Lung (tissue), 12 donors: ENCODE results near the gene LAP3. TPM values are rescaled to one million over a fixed set of nuclear protein-coding genes. Genes with fewer than 3 reads are reported as not detected.

Source experiments
- ATAC-seq: fragments of 200-7000 bp; cut with Tn5 transposase; one replicate; pipeline ENCODE4 v1.9.1; 2020; ENCODE audit warnings: moderate number of reproducible peaks; ENCODE audit not compliant: insufficient read depth, low FRiP score
- DNase-seq, 3 donors: peaks; one replicate each; pipeline ENCODE4 v3.0.0-alpha.2; 2013 to 2017
- H3K27ac ChIP-seq, 2 donors: one replicate each; pipeline ENCODE4 v1.5.1; 2013; ENCODE audit warnings: mild to moderate bottlenecking in 2 of 2, moderate library complexity in 2 of 2, control low read depth in 1 of 2, inconsistent platforms in 1 of 2, low read depth in 1 of 2, low read length in 1 of 2
- H3K27me3 ChIP-seq, 3 donors: one replicate each; pipeline ENCODE4 v1.5.1; 2013; ENCODE audit warnings: low read length in 2 of 3; ENCODE audit not compliant: control insufficient read depth in 3 of 3, insufficient read depth in 3 of 3
- H3K36me3 ChIP-seq, 4 donors: one replicate each; pipeline ENCODE4 v1.5.1; 2013; ENCODE audit warnings: low read length in 4 of 4, mild to moderate bottlenecking in 1 of 4, moderate library complexity in 1 of 4; ENCODE audit not compliant: control insufficient read depth in 4 of 4, insufficient read depth in 4 of 4
- H3K4me1 ChIP-seq, 5 donors: one replicate each; pipeline ENCODE4 v1.5.1; 2013; ENCODE audit warnings: low read length in 5 of 5, mild to moderate bottlenecking in 2 of 5, moderate library complexity in 1 of 5; ENCODE audit not compliant: control insufficient read depth in 5 of 5, insufficient read depth in 5 of 5
- H3K4me3 ChIP-seq: one replicate; pipeline ENCODE4 v1.5.1; 2013; ENCODE audit warnings: mild to moderate bottlenecking, control low read depth, moderate library complexity
- H3K9ac ChIP-seq, 2 donors: one replicate each; pipeline ENCODE4 v1.5.1; 2013; ENCODE audit warnings: low read length in 2 of 2, control low read depth in 1 of 2; ENCODE audit not compliant: insufficient read depth in 1 of 2
- H3K9me3 ChIP-seq, 4 donors: one replicate each; pipeline ENCODE4 v1.5.1; 2013; ENCODE audit warnings: low read length in 3 of 4, mild to moderate bottlenecking in 1 of 4, moderate library complexity in 1 of 4; ENCODE audit not compliant: control insufficient read depth in 4 of 4, insufficient read depth in 3 of 4
- WGBS, 2 donors: extraction: QIAGEN DNeasy Blood & Tissue Kit; methylation state at CpG; one replicate each; pipeline ENCODE4 v1.1.7; 2013; 5-methylcytosine and 5-hydroxymethylcytosine counted together
- polyA plus RNA-seq, 2 donors: library from polyadenylated mRNA; stranded (reverse); fragments of 200-250 nt; gene quantifications; one replicate each; pipeline ENCODE4 v1.2.1, GENCODE V29; 2013
- total RNA-seq, 2 donors: library from RNA; depleted of rRNA in 1 of 2; stranded (reverse); fragments of >200 nt in 1 of 2; gene quantifications; one replicate each; pipeline ENCODE4 v1.2.1, GENCODE V29; 2014 to 2021
- TF ChIP-seq, protein P1 (sequence below): IDR thresholded peaks from 2 replicates; pipeline ENCODE4 v1.5.1; 2012; ENCODE audit warnings: mild to moderate bottlenecking; ENCODE audit errors: control extremely low read depth, extremely low read depth
- donor health status: control.
- donor health status: control.
- donor health status: Bipolar disorder and iron deficiency.
- donor health status: healthy.
- donor health status: DM: yes; HTN: yes; CAD: no.

LAP3 gene
- total and polyA plus RNA-seq, 4 donors, result 30.7 to 185 (median 104) TPM

- Histone ChIP-seq H3K27ac (no peak overlapping the region), H3K9ac (no peak overlapping the region), H3K9me3 (no peaks in the 10 kb centered on the region), H3K36me3 (peaks cover 15 to 28% (median 23%) of the 10 kb centered on the region in 4 donors), H3K27me3 (no peaks in the 10 kb centered on the region), H3K4me1 (no peaks in the 10 kb centered on the region), H3K4me3 (no peak overlapping the region)
- ATAC-seq (no peak), DNase-seq (no peak)
- WGBS, 2 donors, result 92 to 96% methylated on average over 17 of the region's 17 CpGs
- TF ChIP-seq, protein P1, sequence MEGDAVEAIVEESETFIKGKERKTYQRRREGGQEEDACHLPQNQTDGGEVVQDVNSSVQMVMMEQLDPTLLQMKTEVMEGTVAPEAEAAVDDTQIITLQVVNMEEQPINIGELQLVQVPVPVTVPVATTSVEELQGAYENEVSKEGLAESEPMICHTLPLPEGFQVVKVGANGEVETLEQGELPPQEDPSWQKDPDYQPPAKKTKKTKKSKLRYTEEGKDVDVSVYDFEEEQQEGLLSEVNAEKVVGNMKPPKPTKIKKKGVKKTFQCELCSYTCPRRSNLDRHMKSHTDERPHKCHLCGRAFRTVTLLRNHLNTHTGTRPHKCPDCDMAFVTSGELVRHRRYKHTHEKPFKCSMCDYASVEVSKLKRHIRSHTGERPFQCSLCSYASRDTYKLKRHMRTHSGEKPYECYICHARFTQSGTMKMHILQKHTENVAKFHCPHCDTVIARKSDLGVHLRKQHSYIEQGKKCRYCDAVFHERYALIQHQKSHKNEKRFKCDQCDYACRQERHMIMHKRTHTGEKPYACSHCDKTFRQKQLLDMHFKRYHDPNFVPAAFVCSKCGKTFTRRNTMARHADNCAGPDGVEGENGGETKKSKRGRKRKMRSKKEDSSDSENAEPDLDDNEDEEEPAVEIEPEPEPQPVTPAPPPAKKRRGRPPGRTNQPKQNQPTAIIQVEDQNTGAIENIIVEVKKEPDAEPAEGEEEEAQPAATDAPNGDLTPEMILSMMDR, result no peak
Measured at GRCh38 chr4:17636341-17636695, 59.3 kb downstream of the LAP3 start.

DNA sequence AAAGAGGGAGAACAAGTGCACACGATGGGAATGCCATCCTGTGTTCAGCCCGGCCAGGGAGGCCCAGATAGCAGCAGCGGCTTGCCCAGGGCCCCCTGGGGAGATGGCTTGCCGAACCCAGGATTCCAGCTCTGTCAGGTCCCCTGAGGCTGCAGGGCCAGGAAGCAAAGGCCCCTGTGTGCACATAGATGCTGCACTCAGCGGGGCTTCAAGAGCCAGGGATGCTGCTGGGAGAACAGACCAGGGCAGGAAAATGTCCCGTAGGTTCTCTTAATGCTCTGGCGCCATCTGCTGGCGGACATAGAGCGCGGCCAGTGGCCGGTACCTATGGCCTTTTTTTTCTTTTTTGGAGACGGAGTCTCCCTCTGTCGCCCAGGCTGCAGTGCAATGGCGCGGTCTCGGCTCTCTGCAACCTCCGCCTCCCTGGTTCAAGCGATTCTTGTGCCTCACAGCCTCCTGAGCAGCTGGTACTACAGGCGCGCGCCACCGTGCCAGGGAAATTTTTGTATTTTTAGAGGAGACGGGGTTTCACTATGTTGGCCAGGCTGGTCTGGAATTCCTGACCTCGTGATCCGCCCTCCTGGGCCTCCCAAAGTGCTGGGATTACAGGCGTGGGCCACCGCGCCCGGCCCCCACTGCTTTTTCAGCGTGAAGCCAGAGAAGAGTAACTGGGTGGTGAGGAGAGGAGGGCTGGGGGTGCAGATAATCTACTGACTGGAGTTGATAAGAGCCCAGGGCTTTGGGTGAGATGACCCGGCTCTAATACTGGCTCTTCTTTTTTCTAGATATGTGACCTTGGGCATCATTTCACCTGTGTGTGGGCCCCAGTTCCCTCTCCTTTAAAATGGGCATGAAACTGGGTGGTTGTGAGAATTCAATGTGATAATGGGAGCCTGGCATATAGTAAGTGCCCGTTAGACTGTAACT, 60.0 kb downstream of the LAP3 start:
- Histone ChIP-seq H3K9me3 (no peaks in the 10 kb centered on the region), H3K4me3 (no peak overlapping the region), H3K4me1 (no peaks in the 10 kb centered on the region), H3K36me3 (peaks cover 15 to 27% (median 19%) of the 10 kb centered on the region in 4 donors), H3K27ac (no peak overlapping the region), H3K27me3 (no peaks in the 10 kb centered on the region), H3K9ac (no peak overlapping the region)
- ATAC-seq (peak; percentile 78), DNase-seq (peak; percentile 70 to 75 (median 71))
- TF ChIP-seq, protein P1, result peak; percentile 73
- WGBS, 2 donors, result 60 to 67% methylated on average over 32 of the region's 32 CpGs

DNA sequence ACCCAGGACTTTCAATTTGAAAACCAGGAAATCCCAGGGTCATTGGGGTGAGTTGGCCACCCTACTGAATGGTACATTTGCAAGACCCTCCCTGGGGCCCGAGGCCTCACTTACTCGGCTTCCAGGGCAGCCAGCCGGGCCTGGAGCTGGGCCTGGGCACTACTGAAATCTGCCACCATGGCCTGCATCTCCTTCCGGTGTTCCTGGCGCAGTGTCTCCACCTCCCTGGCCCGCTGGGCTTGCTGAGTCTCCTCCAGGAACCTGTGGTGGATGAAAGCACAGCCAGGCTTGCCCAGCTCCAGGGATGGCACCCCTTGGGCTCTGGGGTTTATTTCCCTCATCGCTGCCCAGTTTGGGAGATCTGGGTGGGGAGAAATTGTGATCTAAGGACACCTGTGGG, 62.1 kb downstream of the LAP3 start:
- H3K36me3 ChIP-seq, result peaks cover 3 to 17% (median 4%) of the 10 kb centered on the region in 4 donors
- H3K27ac ChIP-seq, result no peak overlapping the region
- H3K9ac ChIP-seq, result no peak overlapping the region
- DNase-seq (no peak), ATAC-seq (no peak)
- TF ChIP-seq, protein P1, result no peak
- H3K4me3 ChIP-seq, result no peak overlapping the region
- WGBS, 2 donors, result 87 to 95% methylated on average over 7 of the region's 7 CpGs
- H3K9me3 ChIP-seq, result no peaks in the 10 kb centered on the region
- H3K27me3 ChIP-seq, result no peaks in the 10 kb centered on the region
- H3K4me1 ChIP-seq, result no peaks in the 10 kb centered on the region
